ENCODE measurements around the gene RASAL3. TPM values are rescaled to one million over a fixed set of nuclear protein-coding genes. Genes with fewer than 3 reads are reported as not detected.

RASAL3 gene
- total RNA-seq, 2 donors from 2014 or later = 1.7 to 2.5 TPM

DNA sequence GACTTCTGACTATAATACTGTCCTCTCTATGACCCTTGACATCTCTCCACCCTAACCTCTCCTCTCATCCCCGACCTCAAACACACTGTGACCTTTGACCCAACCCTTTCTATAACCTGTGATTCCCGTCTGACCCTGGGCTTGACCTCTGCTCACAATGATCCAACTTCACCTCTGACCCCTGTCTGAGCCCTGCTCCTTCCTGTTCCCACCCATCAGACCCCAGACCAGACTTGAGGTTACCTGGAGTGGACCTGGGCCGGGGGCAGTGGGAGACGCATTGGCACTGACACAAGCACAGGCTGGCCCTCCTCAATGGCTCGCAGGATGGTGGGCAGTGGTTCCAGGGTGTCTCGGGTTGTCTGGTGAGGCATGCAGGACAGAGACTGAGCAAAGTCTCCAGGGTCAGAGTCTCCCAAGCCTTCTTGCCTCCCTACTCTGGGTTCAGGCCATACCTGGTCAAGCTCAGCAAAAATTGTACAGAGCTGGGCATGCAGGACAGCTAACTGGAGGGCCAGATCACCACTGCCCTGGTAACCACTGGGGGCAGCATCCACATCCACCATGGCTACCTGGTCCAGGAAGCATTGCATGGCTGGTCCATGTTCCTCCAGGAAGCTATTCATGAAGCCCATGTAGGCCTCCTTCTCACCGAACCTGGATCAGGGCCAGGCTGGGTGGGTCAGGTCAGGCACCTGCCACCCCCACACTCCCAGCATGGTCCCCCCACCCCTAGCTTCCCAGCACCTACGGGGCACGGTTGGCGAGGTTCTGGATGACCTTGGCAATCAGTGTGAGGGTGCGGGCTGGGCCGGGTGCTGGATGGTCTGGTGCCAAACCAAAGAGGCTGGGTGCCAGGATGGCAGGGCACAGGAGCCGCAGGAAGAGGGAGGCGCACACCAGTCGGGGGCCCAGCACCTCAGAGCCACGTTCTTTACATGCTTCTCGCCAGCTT is 10.2 kb downstream of the RASAL3 start:
- Histone ChIP-seq H3K4me1 (no peaks in the 10 kb centered on the region), H3K27ac (no peak overlapping the region), H3K9me3 (no peaks in the 10 kb centered on the region), H3K36me3 (no peaks in the 10 kb centered on the region), H3K27me3 (peaks cover 29% of the 10 kb centered on the region), H3K4me3 (no peak overlapping the region), H3K9ac (ENCODE audit: low read depth in 2 of 2, low read length in 2 of 2) (no peak overlapping the region)
- TF ChIP-seq, protein P1, sequence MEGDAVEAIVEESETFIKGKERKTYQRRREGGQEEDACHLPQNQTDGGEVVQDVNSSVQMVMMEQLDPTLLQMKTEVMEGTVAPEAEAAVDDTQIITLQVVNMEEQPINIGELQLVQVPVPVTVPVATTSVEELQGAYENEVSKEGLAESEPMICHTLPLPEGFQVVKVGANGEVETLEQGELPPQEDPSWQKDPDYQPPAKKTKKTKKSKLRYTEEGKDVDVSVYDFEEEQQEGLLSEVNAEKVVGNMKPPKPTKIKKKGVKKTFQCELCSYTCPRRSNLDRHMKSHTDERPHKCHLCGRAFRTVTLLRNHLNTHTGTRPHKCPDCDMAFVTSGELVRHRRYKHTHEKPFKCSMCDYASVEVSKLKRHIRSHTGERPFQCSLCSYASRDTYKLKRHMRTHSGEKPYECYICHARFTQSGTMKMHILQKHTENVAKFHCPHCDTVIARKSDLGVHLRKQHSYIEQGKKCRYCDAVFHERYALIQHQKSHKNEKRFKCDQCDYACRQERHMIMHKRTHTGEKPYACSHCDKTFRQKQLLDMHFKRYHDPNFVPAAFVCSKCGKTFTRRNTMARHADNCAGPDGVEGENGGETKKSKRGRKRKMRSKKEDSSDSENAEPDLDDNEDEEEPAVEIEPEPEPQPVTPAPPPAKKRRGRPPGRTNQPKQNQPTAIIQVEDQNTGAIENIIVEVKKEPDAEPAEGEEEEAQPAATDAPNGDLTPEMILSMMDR (IDR thresholded peaks at IDR 0.05) = no peak
- intact Hi-C loops (cut with DNase I) = no loop called here
- no peak for DNase-seq

DNA sequence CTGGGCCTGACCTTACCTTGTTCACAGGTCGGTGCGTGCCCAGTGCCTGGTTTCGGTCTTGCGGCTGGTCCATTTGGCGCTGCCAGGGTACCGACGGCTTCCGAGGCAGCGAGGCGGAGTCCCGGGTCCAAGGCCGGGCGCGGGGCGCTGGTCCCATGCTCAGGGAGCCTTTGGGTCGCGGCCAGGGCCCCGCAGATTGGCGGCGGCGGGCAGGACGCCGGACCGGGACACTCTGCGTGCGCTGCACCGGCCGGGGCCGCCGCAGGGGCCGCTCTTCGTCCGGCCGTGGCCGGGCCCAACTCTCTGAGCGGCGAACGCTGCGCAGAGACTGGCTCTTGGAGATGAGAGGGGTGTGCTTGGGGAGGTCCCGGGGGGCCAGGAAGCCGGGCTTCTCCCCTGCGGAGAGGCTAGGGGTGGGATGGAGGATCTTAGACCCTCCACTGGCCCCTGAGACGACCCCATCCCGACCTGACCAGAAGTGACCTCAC is 11.2 kb downstream of the RASAL3 start:
- H3K9me3 ChIP-seq = no peaks in the 10 kb centered on the region
- peak overlapping the region; percentile 36 for H3K4me3 ChIP-seq
- H3K4me1 ChIP-seq = no peaks in the 10 kb centered on the region
- peaks cover 25% of the 10 kb centered on the region for H3K27me3 ChIP-seq
- peak overlapping the region in 1 of 2 donors; percentile 56 for H3K9ac ChIP-seq (ENCODE audit: low read depth in 2 of 2, low read length in 2 of 2)
- H3K36me3 ChIP-seq = no peaks in the 10 kb centered on the region
- intact Hi-C loops (cut with DNase I) = no loop called here
- DNase-seq = no peak
- TF ChIP-seq, protein P1 (IDR thresholded peaks at IDR 0.05) = no peak
- no peak overlapping the region for H3K27ac ChIP-seq

DNA sequence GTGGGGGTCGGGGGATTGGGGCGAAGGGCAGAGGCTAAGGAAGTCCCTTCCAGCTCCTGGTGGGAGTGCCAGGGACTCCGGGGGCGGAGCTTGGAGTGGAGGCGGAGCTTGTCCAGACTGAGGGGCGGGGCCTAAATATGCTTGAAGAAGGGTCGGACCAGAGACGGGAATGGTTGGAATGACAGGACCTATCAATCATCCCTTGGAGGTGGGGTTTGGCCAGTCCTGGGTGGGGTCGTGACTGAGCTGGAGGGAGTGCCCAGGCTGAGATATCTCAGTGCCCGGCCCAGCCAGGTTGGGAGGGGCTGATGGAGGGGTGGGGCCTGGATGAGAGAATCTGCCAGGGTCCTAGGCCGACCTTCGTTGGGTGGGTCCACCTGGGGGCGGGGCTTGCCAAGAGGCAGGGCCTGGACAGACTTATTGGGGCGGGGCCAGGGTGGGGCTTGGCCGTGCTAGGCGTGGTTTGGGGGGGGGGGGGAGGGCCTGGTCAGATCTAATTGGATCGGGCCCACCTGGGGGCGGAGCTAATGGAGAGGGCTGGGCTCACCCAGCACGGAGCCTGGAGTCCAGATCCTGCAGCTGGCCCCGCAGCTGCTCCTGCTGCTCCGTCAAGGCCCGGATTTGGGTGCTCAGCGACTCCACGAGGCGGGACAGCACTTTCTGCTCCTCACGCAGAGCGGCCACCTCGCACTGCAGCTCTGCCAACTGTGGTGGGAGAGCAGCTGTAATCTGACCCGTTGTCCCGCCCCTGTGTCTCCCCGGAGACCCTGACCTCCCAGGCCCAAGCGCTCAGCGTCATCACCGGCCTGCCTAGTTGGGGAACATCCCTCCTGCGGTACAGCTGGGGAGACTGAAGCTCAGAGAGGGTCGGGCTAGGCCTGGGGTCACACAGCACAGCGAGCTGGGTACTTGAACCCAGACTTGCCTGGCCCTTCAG is 12.0 kb downstream of the RASAL3 start:
- intact Hi-C loops (cut with DNase I) = no loop called here
- H3K4me1 ChIP-seq = no peaks in the 10 kb centered on the region
- H3K27me3 ChIP-seq = peaks cover 18% of the 10 kb centered on the region
- peak overlapping the region in 1 of 2 donors; percentile 56 for H3K9ac ChIP-seq (ENCODE audit: low read depth in 2 of 2, low read length in 2 of 2)
- no peaks in the 10 kb centered on the region for H3K9me3 ChIP-seq
- peak; percentile 86 for DNase-seq
- H3K36me3 ChIP-seq = no peaks in the 10 kb centered on the region
- H3K4me3 ChIP-seq = peak overlapping the region; percentile 36
- TF ChIP-seq, protein P1 (IDR thresholded peaks at IDR 0.05) = no peak
- H3K27ac ChIP-seq = no peak overlapping the region

DNA sequence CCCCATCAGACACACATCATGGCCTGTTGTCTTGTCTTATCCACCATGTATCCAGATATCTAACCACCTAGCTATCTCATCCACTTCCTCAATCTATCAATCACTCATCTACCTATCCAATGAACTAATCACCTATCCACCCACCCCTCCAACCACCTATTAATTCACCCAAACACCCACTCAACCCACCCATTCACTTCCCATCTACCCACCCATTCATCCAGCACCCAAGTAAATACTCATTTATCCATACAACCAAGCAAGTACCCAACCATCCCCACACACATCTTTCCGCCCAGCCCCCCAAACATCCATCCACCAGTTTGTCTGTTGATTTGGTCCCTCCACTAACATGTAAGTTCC is 13.8 kb downstream of the RASAL3 start:
- TF ChIP-seq, protein P1 (IDR thresholded peaks at IDR 0.05) = no peak
- Histone ChIP-seq H3K36me3 (no peaks in the 10 kb centered on the region), H3K27ac (no peak overlapping the region), H3K9me3 (no peaks in the 10 kb centered on the region), H3K4me1 (no peaks in the 10 kb centered on the region), H3K4me3 (no peak overlapping the region), H3K27me3 (peaks cover 7% of the 10 kb centered on the region), H3K9ac (ENCODE audit: low read depth in 2 of 2, low read length in 2 of 2) (no peak overlapping the region)
- intact Hi-C loops (cut with DNase I) = no loop called here
- no peak for DNase-seq

All from colonic mucosa (tissue), 4 donors.